Right ventricle myocardium superior (tissue), 1 donor: ENCODE measurements around the gene WNT3A. TPM values are rescaled to one million over a fixed set of nuclear protein-coding genes. Genes with fewer than 3 reads are reported as not detected.
A peak's percentile ranks its signal among the peaks of the same experiment; 100 is the strongest.

Experiments
- ATAC-seq: fragments of 200-7000 bp; cut with Tn5 transposase; one replicate; pipeline ENCODE4 v1.9.1; 2020; ENCODE audit warnings: mild to moderate bottlenecking; ENCODE audit not compliant: poor library complexity
- DNase-seq: peaks from one replicate; pipeline ENCODE4 v3.0.0-alpha.2; 2020
- intact Hi-C: fragments of 100-400 bp; cut with DNase I; formaldehyde crosslinking; loops from one replicate; pipeline ENCODE4 v1.11.2; 2022
- total RNA-seq: library from RNA; stranded (reverse); fragmentation: NEBNext Ultra II Directional; extraction: Animal tissue kit (Norgen Biotek cat#: 25700); gene quantifications from one replicate; pipeline ENCODE4 v1.2.1, GENCODE V29; 2021
- donor health status: DM: no; HTN: yes; CAD: no; lungs with severe emphysema.

The WNT3A gene
- total RNA-seq, 1 donor from 2014 or later = not detected

DNA sequence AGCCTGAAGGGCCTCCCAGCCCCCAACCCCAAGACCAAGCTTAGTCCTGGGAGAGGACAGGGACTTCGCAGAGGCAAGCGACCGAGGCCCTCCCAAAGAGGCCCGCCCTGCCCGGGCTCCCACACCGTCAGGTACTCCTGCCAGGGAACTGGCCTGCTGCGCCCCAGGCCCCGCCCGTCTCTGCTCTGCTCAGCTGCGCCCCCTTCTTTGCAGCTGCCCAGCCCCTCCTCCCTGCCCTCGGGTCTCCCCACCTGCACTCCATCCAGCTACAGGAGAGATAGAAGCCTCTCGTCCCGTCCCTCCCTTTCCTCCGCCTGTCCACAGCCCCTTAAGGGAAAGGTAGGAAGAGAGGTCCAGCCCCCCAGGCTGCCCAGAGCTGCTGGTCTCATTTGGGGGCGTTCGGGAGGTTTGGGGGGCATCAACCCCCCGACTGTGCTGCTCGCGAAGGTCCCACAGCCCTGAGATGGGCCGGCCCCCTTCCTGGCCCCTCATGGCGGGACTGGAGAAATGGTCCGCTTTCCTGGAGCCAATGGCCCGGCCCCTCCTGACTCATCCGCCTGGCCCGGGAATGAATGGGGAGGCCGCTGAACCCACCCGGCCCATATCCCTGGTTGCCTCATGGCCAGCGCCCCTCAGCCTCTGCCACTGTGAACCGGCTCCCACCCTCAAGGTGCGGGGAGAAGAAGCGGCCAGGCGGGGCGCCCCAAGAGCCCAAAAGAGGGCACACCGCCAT, 53.8 kb downstream of the WNT3A start:
- intact Hi-C loops = no loop called here
- DNase-seq (peak; percentile 37), ATAC-seq (peak; percentile 28)

DNA sequence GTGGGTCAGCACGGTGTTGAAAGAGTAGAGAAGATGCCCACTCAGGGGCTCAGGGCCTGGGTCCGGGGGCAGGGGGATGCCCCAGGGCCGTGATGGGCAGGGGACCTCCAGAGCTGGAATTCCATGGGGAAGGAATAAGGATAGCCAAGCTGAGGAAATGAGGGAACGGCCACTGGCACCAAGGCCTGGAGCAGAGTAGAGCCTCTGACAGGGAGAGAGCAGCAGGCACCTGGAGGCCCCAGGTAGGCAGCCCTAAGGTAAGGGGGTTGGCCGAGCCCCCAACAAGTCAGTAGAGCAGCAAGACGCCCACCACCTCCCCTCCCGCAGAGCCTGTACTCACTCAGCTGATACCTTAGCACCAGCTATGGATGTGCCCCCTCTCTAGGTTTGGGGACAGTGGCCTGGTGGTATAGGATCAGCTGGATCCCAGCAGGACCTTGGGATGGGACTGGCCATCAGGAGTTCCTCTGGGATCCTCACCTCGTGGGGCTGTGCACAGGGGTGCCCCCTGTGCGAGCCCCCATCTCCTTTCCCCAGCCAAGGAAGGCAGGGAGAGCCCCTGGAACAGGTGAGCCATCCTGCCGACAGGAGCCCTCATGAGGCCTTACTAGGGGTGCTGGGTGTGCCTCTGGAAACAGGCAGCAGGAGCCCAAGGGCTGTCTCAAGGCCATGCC, 54.8 kb downstream of the WNT3A start:
- ATAC-seq (no peak), DNase-seq (peak; percentile 13)
- intact Hi-C loops = no loop called here

DNA sequence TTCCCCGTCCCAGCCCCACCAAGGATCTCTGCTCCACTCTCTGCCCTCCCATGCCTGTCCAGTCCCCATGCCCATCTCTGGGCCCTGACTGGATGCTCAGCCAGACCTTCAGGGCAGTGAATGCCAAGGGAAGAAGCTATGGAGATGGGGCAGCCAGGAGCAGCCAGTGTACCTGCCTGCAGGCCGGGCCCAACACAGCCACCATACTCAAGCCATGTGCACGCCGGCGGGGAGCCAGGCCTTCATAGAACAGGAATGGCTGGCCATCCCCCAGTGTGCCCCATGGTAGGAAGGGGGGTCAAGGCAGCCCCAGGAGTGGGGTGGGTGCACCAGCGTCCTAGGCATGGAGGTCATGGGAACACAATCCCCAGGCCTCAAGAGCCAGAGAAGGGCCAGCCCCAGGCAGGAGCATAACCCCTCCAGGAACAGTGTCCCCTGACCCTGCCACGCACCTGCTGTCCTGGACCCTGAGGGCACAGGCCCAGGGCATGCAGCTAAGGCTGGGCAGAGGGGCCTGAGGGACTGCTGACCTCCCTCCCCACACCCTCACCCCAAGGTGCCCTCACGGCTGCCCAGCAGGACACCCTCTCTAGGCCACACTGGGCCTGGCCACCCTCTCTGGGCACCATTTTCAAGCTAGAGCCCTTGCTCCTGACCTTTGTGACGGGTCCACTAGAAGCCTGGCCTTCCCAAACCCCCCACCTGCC, 55.4 kb downstream of the WNT3A start:
- no peak for DNase-seq
- intact Hi-C loops = no loop called here
- no peak for ATAC-seq

DNA sequence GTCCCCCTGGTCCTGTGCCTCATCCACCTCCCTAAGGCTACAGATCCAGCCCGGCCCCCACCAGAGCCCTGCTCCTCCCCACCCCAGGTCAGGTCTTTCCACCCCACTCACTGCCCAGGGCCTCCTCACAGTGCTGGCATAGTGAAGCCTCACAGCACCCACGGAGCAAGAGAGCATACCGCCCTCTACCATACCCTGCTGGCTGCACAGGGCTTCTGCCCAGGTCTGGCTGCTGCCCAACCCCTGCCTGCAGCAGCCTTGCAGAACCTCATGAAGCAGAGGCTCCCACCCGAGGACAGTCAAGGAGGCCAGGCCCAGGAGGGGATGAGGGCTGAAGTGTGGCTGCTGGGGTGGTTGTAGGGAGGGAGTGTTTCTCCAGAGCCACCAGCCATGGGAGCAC, 56.0 kb downstream of the WNT3A start:
- DNase-seq = no peak
- no peak for ATAC-seq
- intact Hi-C loops = no loop called here

DNA sequence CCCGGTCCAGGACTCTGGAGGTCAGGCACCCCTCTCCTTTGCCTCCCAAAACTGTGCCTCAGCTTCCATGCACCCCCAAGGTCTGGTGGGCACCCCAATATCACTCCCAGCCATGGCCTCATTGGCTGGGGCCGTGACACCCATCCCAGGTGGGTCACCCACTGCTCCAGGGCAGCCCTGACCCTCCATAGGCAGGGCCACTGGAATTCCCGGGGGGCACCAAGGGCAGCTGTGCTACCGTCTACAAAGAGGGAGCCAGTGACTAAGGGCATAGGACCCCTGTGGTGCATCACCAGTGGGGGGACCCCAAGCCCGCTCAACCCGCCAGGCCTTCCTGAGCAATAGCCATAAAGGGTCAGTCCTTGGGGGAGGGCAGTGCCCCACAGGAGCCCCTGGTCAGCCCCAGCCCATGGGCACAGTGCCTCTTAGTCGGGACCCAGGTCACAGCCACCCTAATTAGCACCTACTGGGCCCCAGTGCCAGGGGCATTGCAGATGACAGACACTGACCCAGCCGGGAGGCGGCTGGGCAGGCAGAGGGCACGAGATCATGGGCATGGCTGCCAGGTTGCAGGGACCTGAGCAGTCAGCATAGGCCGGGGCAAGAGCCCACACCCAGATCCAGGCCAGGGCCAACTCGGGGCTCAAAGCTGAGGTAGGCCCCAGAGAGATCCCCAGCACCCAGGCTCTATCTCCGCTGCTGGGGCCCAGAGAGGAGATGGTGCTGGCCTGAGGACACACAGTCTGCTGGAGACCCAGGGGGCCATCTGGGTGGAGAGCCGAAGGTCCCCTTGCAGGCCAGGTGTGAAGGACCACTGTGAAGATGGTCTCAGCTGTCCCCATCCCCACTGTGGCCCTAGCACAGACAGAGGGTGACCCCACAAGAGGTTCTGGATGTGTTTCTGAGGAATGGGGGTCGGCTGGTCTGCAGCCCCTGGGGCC, 56.7 kb downstream of the WNT3A start:
- ATAC-seq (no peak), DNase-seq (no peak)
- intact Hi-C loops = no loop called here

DNA sequence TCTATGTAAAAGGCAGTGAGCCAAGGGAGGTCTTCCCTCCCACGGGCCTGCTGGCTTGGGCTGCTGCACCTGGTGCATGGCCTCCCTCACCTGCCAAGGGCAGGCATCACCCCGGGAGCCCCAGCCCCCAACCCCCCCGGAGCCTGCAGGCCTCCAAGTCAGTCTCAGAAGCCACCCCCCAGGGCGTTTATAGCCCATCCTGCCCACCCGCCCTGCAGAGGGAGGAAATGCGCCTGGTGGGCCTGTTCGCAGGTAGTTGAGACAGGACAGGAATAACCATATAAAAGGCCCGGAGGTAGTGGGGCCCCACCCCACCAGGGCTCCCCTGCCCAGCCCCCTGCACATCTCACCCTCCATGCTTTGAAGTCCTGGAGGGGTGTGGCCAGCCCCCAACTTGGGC, 57.5 kb downstream of the WNT3A start:
- intact Hi-C loops = no loop called here
- no peak for DNase-seq
- no peak for ATAC-seq

DNA sequence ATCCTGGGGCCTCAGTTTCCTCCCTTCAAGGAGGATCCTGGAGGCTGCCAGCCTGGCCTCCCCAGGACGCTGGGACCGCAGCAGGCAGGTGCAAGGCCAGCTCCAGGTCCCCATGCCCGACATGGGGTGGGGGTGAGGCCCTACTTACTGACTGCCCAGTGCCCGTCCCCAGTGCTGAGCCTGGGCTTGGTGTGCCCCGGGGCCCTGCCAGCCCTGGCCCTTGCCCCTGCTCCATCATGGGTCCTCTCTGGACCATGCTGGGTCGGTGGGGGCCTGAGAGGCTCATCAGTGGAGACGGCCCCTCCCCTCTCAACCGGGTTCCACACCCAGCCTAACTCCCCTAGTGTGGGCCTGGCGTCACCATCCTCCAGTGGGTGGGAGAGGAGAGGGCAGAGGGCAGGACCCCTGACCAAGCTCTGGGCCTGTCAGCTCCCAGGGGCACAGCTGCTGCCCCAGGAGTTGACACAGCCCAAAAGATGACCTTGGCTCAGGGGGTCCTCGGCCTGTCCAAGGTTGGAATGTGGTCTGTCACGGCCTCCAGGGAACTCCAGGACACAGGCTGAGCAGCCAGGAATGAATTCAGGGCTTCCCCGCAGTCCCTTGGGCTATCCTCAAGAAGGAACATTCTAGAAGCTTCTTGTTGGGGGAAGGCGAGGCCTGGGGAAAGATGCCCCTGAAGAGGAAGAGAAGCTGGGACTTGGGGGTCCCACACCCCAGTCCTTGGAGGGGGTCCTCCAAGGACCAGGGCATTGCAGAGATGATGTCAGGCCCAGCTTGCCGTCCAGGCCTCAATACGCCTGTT, 58.1 kb downstream of the WNT3A start:
- intact Hi-C loops = no loop called here
- DNase-seq (no peak), ATAC-seq (no peak)

DNA sequence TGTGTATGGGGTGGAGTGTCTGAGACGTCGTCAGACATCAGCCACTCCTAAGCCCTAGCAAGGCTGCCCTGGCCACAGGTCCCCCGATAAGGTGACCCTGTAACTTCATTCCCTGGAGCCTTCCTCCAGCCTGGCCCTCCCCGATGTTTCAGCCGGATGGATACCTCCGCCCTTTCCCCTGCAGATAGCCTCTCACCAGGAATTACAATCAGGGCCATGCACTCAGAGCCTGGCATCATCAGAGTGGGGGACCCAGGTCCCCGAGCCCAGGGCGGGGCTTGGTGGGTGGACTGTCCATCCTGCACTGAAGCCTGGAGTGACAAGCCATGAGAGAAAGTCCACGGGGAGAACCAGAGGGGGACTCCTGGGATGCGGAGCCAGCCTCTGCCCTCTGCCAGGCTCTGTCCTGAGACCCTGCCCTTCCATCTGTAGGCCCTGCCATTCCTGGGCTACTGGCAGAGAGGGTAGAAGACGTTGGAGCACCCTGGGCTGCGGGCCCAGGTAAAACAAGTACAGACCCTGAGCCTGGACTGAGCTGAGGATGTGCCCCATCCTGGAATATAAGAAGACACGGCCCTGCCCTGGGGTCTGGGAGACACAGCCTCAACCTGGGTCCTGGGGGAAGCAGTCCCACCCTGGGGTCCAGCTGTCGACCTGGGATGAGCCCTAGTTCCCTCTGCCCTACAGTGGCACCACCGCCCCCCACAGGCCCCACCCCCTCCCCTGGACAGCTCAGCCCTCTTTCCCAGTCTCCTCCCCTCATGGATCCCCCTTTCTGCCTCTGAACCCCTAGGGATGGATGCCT, 58.9 kb downstream of the WNT3A start:
- DNase-seq (no peak), ATAC-seq (no peak)
- intact Hi-C loops = no loop called here

DNA sequence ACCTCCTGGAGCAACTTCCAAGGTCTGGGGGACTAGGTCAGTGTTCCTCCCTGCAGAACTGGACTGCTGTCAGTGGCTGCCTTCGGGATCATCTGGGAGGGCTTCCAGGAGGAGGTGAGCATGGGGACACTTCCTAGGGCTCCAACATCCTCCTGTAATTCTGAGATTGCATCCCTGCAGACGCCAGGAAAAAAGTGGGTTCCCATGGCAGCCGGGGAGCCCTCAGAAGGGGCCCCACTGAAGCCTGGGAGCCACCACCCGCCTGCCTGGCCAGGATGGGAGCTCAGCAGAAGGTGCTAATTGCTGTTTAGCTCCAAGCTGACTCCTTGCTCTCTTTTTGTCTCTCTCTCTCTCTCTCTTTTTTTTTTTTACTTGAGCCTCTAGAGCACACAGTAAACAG, 59.6 kb downstream of the WNT3A start:
- DNase-seq = no peak
- no peak for ATAC-seq
- intact Hi-C loops = no loop called here

DNA sequence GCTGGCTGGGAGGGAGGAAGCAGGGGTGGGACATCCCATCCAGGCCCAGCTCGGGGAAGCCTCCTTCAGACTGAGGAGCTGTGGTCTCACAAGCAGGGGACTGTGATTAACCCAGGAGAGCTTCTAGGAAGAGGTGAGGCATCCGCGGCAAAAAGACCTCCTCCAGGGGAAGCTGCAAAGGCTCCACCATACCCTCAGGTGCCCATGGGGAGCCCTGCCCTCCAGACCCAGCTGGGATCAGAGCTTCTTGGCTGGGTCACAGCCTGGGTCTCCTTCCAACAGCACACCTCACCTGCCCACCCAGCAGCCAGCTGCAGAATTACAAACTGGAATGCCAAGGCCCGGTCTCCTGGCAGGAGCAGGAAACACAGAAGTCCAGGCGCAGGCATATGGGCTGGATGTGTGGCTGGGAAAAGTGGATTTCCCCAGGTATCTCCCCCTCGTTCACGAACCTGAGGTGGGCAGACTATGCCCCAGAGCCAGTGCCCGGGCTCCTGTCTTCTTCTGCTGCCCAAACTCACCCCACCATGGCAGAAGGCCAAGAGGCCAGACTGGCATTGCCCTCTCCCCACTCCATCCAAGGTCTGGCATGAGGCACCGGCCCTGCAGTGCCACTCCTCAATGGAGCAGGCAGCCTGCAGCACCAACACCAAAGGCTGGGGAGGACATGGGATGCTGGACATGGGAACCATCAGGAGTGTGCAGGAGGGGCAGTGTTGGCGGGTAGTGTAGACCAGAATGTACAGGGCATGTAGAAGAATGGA, 60.3 kb downstream of the WNT3A start:
- peak; percentile 25 for DNase-seq
- ATAC-seq = no peak
- intact Hi-C loops = no loop called here

DNA sequence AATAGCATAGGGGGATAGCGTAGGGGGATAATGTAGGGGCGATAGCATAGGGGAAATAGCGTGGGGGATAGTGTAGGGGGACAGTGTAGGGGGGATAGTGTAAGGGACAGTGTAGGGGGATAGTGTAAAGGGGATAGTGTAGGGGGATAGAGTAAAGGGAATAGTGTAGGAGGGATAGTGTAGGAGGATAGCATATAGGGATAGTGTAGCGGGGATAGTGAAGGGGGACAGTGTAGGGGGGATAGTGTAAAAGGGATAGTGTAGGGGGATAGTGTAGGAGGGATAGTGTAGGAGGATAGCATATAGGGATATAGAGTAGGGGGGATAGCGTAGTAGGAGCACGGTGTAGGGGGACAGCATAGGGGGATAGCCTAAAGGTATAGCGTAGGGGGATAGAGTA, 61.6 kb downstream of the WNT3A start:
- intact Hi-C loops = no loop called here
- ATAC-seq = no peak
- no peak for DNase-seq

DNA sequence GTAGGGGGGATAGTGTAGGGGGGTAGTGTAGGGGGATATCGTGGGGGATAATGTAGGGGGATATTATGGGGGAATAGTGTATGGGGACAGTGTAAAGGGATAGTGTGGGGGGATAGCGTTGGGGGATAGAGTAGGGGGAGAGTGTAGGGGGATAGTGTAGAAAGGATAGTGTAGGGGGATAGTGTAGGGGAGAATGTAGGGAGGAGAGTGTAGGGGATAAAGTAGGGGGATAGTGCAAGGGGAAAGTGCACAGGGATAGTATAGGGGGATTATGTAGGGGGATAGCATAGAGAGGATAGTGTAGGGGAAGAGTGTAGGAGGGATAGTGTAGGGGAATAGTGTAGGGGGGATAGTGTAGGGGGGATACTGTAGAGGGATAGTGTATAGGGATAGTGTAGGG, 63.4 kb downstream of the WNT3A start:
- no peak for DNase-seq
- intact Hi-C loops = no loop called here

DNA sequence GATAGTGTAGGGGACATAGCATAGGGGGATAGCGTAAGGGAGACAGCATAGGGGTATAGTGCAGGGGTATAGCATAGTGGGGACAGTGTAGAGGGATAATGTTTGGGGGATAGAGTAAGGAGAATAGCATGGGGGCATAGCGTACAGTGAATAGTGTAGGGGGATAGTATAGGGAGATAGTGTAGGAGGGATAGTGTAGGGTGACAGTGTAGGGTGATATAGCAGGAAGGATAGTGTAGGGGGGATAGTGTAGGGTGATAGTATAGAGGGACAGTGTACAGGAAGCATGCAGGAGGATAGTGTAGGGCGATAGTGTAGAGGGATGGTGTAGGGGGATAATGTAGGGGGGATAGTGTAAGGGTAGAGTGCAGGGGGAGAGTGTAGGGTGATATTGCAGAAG, 64.1 kb downstream of the WNT3A start:
- no peak for ATAC-seq
- no peak for DNase-seq

More for the DNA sequence above, 63.4 kb downstream of the WNT3A start:
- no peak for ATAC-seq

DNA sequence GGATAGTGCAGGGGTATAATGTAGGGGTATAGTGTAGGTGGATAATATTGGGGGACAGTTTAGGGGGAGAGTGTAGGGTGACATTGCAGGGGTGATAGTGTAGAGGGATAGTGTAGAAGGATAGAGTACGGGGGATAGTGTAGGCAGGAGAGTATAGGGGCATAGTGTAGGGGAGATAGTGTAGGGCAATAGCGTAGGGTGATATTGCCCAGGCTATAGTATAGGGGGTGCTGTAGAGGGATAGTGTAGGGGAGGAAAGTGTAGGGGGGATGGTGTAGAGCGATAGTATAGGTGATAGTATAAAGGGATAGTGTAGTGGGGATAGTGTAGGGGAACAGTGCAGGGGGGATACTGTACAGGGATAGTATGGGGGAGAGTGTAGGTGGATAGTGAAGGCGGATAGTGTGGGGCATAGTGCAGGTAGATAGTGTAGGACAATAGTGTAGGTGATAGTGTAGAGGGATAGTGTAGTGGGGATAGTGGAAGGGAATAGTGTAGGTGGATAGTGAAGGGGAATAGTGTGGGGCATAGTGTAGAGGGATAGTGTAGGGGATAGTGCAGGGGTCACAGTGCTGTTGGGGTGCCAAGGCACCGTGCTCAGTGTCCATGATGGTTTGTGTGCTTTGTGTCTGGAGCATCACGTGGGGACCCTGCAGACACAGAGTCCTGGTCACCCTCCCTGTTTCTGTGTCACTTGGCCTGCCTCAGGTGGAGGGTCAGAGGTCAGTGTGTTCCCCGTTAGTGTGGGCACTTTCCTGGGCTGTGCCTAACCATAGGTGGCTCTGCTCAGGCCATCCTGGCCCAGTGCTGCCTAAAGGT, 65.2 kb downstream of the WNT3A start:
- intact Hi-C loops = no loop called here
- peak; percentile 17 for DNase-seq
- no peak for ATAC-seq

More for the DNA sequence above, 64.1 kb downstream of the WNT3A start:
- intact Hi-C loops = no loop called here

DNA sequence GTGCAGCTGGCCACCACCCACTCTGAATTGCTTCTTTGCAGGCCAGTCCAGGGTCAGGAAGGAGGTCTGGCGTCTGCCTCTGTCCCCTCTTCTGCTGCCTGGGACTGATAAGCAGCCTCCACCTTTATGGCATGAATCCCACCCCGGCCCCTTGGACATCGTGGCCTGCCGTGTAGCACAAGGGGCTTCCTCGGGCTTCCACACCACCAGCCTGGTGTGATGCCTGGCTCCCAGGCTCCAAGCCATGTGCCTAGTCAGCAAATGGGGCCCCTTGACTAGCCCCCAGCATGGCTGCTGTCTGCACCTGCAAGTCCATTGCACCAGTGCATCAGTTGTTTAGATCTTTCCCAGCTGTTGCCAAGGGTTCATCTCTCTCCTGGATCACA, 65.9 kb downstream of the WNT3A start:
- intact Hi-C loops = no loop called here

More for the DNA sequence above, 65.9 kb downstream of the WNT3A start:
- peak; percentile 27 for DNase-seq
- no peak for ATAC-seq
